Measurements from ENCODE around the gene AHSP.
"Not testable (repeated sequence)": the region's sequence is repeated elsewhere in the genome, so short reads cannot be mapped to it uniquely, and the experiment has no call there.

- TF ChIP-seq ZNF354C (tag by site-specific recombination; IDR thresholded peaks at IDR 0.05; ENCODE audit: borderline replicate concordance, low read depth); ZNF2 (tag by site-specific recombination; IDR thresholded peaks at IDR 0.05); CTCF (tag by site-specific recombination; IDR thresholded peaks at IDR 0.05); PRDM1 (tag by site-specific recombination; IDR thresholded peaks at IDR 0.05); SCRT2 (tag by site-specific recombination; IDR thresholded peaks at IDR 0.05): not testable (repeated sequence)
These were observed 3.9 kb upstream of the AHSP start for GRCh38 chr16:31523768-31524167.
